GM12864 (cell line): ENCODE data around the gene EIF1AD.

Experiments
- DNase-seq: peaks from one replicate; pipeline ENCODE4 v3.0.0-alpha.2; 2011; ENCODE audit warnings: low read depth
- H3K4me3 ChIP-seq: 2 replicates; pipeline ENCODE4 v1.5.1; 2011; ENCODE audit warnings: mild to moderate bottlenecking, low read depth, low read length, control low read depth
- TF ChIP-seq, protein P1 (sequence below): IDR thresholded peaks from 2 replicates; pipeline ENCODE4 v1.5.1; 2011; ENCODE audit warnings: low read depth, mild to moderate bottlenecking, moderate library complexity, low read length, control low read depth, inconsistent platforms; ENCODE audit errors: missing control alignments

Gene EIF1AD

DNA sequence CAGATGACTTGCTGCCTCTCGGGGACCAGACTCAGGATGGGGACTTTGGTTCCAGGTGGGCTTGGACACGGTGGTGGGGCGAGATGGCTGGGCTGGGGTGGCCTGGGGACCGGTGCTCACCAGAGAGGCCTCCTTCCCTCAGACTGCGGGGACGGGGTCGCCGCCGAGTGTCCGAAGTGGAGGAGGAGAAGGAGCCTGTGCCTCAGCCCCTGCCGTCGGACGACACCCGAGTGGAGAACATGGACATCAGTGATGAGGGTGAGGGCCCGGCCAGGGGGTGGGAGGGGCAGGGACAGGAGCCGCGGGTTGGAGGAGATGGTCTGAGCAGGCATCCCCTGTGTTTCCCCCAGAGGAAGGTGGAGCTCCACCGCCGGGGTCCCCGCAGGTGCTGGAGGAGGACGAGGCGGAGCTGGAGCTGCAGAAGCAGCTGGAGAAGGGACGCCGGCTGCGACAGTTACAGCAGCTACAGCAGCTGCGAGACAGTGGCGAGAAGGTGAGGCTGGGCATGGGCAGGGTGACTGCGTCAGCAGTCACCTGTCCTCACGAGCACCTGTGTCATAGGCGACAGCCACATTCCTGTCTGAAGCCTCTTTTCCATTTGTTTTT is 34.5 kb downstream of the EIF1AD start:
- no peak for DNase-seq
- H3K4me3 ChIP-seq, result no peak overlapping the region
- TF ChIP-seq, protein P1, sequence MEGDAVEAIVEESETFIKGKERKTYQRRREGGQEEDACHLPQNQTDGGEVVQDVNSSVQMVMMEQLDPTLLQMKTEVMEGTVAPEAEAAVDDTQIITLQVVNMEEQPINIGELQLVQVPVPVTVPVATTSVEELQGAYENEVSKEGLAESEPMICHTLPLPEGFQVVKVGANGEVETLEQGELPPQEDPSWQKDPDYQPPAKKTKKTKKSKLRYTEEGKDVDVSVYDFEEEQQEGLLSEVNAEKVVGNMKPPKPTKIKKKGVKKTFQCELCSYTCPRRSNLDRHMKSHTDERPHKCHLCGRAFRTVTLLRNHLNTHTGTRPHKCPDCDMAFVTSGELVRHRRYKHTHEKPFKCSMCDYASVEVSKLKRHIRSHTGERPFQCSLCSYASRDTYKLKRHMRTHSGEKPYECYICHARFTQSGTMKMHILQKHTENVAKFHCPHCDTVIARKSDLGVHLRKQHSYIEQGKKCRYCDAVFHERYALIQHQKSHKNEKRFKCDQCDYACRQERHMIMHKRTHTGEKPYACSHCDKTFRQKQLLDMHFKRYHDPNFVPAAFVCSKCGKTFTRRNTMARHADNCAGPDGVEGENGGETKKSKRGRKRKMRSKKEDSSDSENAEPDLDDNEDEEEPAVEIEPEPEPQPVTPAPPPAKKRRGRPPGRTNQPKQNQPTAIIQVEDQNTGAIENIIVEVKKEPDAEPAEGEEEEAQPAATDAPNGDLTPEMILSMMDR, result no peak

GRCh38 chr11:65965986-65966762 is 35.8 kb downstream of the EIF1AD start:
- no peak overlapping the region for H3K4me3 ChIP-seq
- DNase-seq, result no peak
- TF ChIP-seq, protein P1, result no peak

- TF ChIP-seq, protein P1, result no peak
- H3K4me3 ChIP-seq, result no peak overlapping the region
- no peak for DNase-seq
These were observed 37.1 kb downstream of the EIF1AD start for GRCh38 chr11:65964906-65965305.

GRCh38 chr11:65962141-65962564 is 39.8 kb downstream of the EIF1AD start:
- DNase-seq, result no peak

DNA sequence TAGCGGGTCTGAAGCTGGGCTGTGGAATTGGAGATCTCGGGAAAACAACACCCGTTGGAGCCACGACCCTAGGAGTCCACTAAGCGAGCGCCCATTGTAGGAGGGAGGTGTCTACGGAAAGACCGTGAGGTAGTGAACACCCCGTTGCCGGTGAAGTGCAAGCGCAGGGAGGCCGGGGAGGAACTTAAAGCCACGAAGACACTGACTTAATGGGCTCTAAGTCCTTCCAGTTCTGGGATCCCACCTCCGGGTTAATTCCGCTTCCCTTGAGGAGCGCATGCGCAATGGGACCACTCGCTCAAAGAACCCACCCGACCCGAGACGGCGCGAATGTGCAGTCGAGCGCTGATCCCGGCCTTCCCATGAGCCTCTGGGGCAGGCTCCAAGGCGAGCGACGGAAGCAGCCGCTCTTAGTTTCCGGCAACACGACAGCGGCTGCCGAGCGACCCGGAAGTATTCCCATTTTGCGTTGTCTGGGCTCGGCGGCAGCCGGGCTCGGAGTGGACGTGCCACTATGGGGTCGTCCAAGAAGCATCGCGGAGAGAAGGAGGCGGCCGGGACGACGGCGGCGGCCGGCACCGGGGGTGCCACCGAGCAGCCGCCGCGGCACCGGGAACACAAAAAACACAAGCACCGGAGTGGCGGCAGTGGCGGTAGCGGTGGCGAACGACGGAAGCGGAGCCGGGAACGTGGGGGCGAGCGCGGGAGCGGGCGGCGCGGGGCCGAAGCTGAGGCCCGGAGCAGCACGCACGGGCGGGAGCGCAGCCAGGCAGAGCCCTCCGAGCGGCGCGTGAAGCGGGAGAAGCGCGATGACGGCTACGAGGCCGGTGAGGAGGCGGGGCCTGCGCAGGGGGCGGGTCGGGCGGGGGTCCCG is 40.5 kb downstream of the EIF1AD start, which contains the start of gene SART1:
Gene SART1, plus strand, starts transcription at position 468 of the 874 bp plus-strand sequence. Its CDS starts 47 bp downstream, at position 515.
- DNase-seq, result peak; percentile 94
- TF ChIP-seq, protein P1, result no peak
- peak within 1 kb of the TSS; percentile 94 for H3K4me3 ChIP-seq

More at GRCh38 chr11:65962141-65962564, 39.8 kb downstream of the EIF1AD start:
- peak overlapping the region; percentile 94 for H3K4me3 ChIP-seq
- TF ChIP-seq, protein P1, result no peak

- DNase-seq, result no peak
- peak overlapping the region; percentile 94 for H3K4me3 ChIP-seq
- TF ChIP-seq, protein P1, result no peak
These were observed 41.1 kb downstream of the EIF1AD start for GRCh38 chr11:65960824-65961266.
